IMR-90 (cell line): Measurements from ENCODE around the gene TOGARAM2. TPM values are rescaled to one million over a fixed set of nuclear protein-coding genes. Genes with fewer than 3 reads are reported as not detected.

Experiments
- ATAC-seq: fragments of 200-7000 bp; cut with Tn5 transposase; 2 replicates; pipeline ENCODE4 v1.9.1; 2020; ENCODE audit warnings: low read depth, mild to moderate bottlenecking, moderate library complexity
- BruUV-seq: library from RNA; stranded (reverse); fragments of 400-500 nt; replicated peaks from 2 replicates; lab custom pipeline; 2021; lab: Mats Ljungman, UMichigan
- CTCF ChIA-PET: fragments of 300-600 bp; formaldehyde crosslinking; extraction: SDS; loops from one replicate; lab custom pipeline; 2021; ENCODE audit warnings: antibody characterized with exemption; lab: Yijun Ruan, JAX
- POLR2A ChIA-PET: fragments of 300-600 bp; sonication (Branson Sonifier 250); formaldehyde crosslinking; loops from one replicate; lab custom pipeline; 2022; ENCODE audit warnings: antibody characterized with exemption; ENCODE audit not compliant: unreplicated experiment; lab: Charles Lee
- DNase-seq: peaks from one replicate; pipeline ENCODE4 v3.0.0; 2013
- H2AFZ ChIP-seq: replicated peaks from 2 replicates; pipeline ENCODE3; 2013; ENCODE audit warnings: low read length, mild to moderate bottlenecking; ENCODE audit not compliant: poor library complexity
- H2AK5ac ChIP-seq: 2 replicates; pipeline ENCODE4 v1.6.1; 2013; ENCODE audit warnings: low read depth, low read length, inconsistent platforms
- H2AK9ac ChIP-seq: replicated peaks from 2 replicates; pipeline ENCODE3; 2013; ENCODE audit warnings: mild to moderate bottlenecking, low read depth, low read length, moderate library complexity; ENCODE audit not compliant: poor library complexity
- H2BK120ac ChIP-seq: 2 replicates; pipeline ENCODE4 v1.6.1; 2013; ENCODE audit warnings: low read depth, low read length, inconsistent platforms
- H2BK15ac ChIP-seq: 3 replicates; pipeline ENCODE4 v1.6.1; 2013; ENCODE audit warnings: low read depth, low read length, inconsistent platforms
- H2BK20ac ChIP-seq: 2 replicates; pipeline ENCODE4 v1.6.1; 2013; ENCODE audit warnings: low read depth, mild to moderate bottlenecking, inconsistent platforms, low read length, moderate library complexity
- H2BK5ac ChIP-seq: 2 replicates; pipeline ENCODE4 v1.6.1; 2013; ENCODE audit warnings: mild to moderate bottlenecking, low read depth, low read length, inconsistent platforms; ENCODE audit not compliant: poor library complexity, severe bottlenecking
- H3K14ac ChIP-seq: replicated peaks from 2 replicates; pipeline ENCODE4 v1.6.1; 2013; ENCODE audit warnings: low read depth, low read length, inconsistent platforms
- H3K18ac ChIP-seq: 2 replicates; pipeline ENCODE4 v1.6.1; 2013; ENCODE audit warnings: low read depth, low read length, control low read depth
- H3K23ac ChIP-seq: 2 replicates; pipeline ENCODE4 v1.6.1; 2013; ENCODE audit warnings: low read depth, low read length, inconsistent platforms
- H3K27ac ChIP-seq: 2 replicates; pipeline ENCODE4 v1.5.1; 2013; ENCODE audit warnings: mild to moderate bottlenecking, control low read depth, low read length; ENCODE audit not compliant: insufficient read depth
- H3K27me3 ChIP-seq: 2 replicates; pipeline ENCODE4 v1.6.1; 2013; ENCODE audit warnings: low read length; ENCODE audit not compliant: control insufficient read depth, insufficient read depth
- H3K36me3 ChIP-seq: 2 replicates; pipeline ENCODE4 v1.6.1; 2013; ENCODE audit warnings: low read length, mixed read lengths; ENCODE audit not compliant: control insufficient read depth, insufficient read depth
- H3K4ac ChIP-seq: 2 replicates; pipeline ENCODE4 v1.6.1; 2013; ENCODE audit warnings: low read depth, low read length, inconsistent platforms
- H3K4me1 ChIP-seq: 2 replicates; pipeline ENCODE4 v1.6.1; 2013; ENCODE audit warnings: low read length, mixed read lengths; ENCODE audit not compliant: control insufficient read depth, insufficient read depth
- H3K4me2 ChIP-seq: 2 replicates; pipeline ENCODE4 v1.6.1; 2013; ENCODE audit warnings: low read depth, mild to moderate bottlenecking, control low read depth, low read length, moderate library complexity
- H3K4me3 ChIP-seq: 2 replicates; pipeline ENCODE4 v1.5.1; 2013; ENCODE audit warnings: low read depth, mild to moderate bottlenecking, control low read depth, low read length, moderate library complexity; ENCODE audit not compliant: insufficient read depth
- H3K56ac ChIP-seq: 2 replicates; pipeline ENCODE4 v1.6.1; 2013; ENCODE audit warnings: low read length, inconsistent platforms; ENCODE audit not compliant: insufficient read depth; ENCODE audit errors: extremely low read depth
- H3K79me1 ChIP-seq, 2 experiments: 2 replicates each; pipeline ENCODE4 v1.6.1; 2013; ENCODE audit warnings: low read length in 2 of 2, inconsistent platforms in 1 of 2, low read depth in 1 of 2
- H3K9ac ChIP-seq: 2 replicates; pipeline ENCODE4 v1.6.1; 2013; ENCODE audit warnings: low read depth, low read length, control low read depth
- H3K9me1 ChIP-seq: 2 replicates; pipeline ENCODE4 v1.6.1; 2013; ENCODE audit warnings: low read length, inconsistent platforms; ENCODE audit not compliant: insufficient read depth
- H3K9me3 ChIP-seq: 2 replicates; pipeline ENCODE4 v1.6.1; 2013; ENCODE audit warnings: low read length; ENCODE audit not compliant: control insufficient read depth, insufficient read depth
- H4K20me1 ChIP-seq: 2 replicates; pipeline ENCODE4 v1.6.1; 2013; ENCODE audit warnings: low read length, inconsistent platforms; ENCODE audit not compliant: insufficient read depth
- H4K5ac ChIP-seq: 2 replicates; pipeline ENCODE4 v1.6.1; 2013; ENCODE audit warnings: mild to moderate bottlenecking, low read depth, low read length, control low read depth
- H4K8ac ChIP-seq, 2 experiments: 2 replicates each; pipeline ENCODE4 v1.6.1; 2013; ENCODE audit warnings: low read depth in 2 of 2, low read length in 2 of 2, control low read depth in 1 of 2, inconsistent platforms in 1 of 2
- H4K91ac ChIP-seq: 2 replicates; pipeline ENCODE4 v1.6.1; 2013; ENCODE audit warnings: low read depth, low read length, inconsistent platforms; ENCODE audit not compliant: insufficient read depth
- CEBPB ChIP-seq: IDR thresholded peaks from 2 replicates; pipeline ENCODE4 v1.6.1; 2012; ENCODE audit warnings: low read depth, low read length, improper control_type of control experiment
- CHD1 ChIP-seq: IDR thresholded peaks from 2 replicates; pipeline ENCODE4 v1.6.1; 2012; ENCODE audit warnings: low read depth, low read length, improper control_type of control experiment
- MAFK ChIP-seq: IDR thresholded peaks from 2 replicates; pipeline ENCODE4 v1.6.1; 2012; ENCODE audit warnings: low read depth, low read length, improper control_type of control experiment
- POLR2A ChIP-seq: IDR thresholded peaks from 2 replicates; pipeline ENCODE4 v1.6.1; 2012; ENCODE audit warnings: mild to moderate bottlenecking, low read depth, low read length
- WGBS, 2 experiments: methylation state at CpG; one replicate each; pipeline versions ENCODE4 v1.1.5 to v1.1.7; 2013; ENCODE audit warnings: missing lambda C conversion rate in 2 of 2; ENCODE audit not compliant: insufficient read length in 1 of 2; ENCODE audit errors: extremely low coverage in 2 of 2; 5-methylcytosine and 5-hydroxymethylcytosine counted together
- dilution Hi-C: fragments of 300-500 bp; cut with HindIII; formaldehyde crosslinking; loops from one replicate; pipeline ENCODE4 v1.14.3; 2018; ENCODE audit warnings: low sequenced_read_pairs; ENCODE audit not compliant: unreplicated experiment
- in situ Hi-C: fragments of 300-500 bp; cut with MboI; formaldehyde crosslinking; loops from 3 replicates; pipeline ENCODE4 v1.14.3; 2019; ENCODE audit warnings: low sequenced_read_pairs, inconsistent platforms, mixed read lengths
- intact Hi-C: fragments of 100-400 bp; cut with micrococcal nuclease; formaldehyde crosslinking; loops from 2 replicates; pipeline ENCODE4 v1.10.0; 2022
- polyA plus RNA-seq, 3 experiments: library from polyadenylated mRNA; depleted of rRNA; stranded (reverse); fragments of >200 nt; gene quantifications; 2 replicates each; pipeline ENCODE4 v1.2.3, GENCODE V29; 2012; ENCODE audit warnings: low replicate concordance in 1 of 3
- total RNA-seq: library from RNA; depleted of rRNA; stranded (reverse); fragments of >200 nt; gene quantifications from 2 replicates; pipeline ENCODE4 v1.2.3, GENCODE V29; 2012

TOGARAM2 gene
- total and polyA plus RNA-seq, 2 of the 4 experiments (the other 2 are of a cell fraction): under 0.01 to 0.38 TPM

DNA sequence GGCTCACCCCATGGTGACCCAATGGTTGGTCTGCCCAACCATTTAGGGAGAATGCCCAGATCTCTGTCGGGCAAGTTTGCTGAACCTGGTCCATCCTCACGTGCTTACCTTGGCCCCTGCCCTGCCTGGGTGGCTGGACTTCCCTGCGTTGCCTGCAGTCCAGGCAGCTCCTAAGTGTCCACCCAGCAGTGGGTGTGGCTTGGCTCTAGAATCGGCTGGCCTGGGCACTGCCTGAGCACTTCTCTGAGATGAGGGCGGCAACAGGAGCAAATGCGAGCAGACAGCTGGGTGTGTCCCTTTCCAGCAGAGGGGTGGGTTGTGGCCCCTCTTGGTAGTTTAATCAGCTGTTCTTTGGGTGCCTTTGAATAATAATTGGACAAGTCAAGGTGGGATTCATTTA, 82.0 kb downstream of the TOGARAM2 start:
- Histone ChIP-seq H4K5ac (no peak overlapping the region), H2BK120ac (no peak overlapping the region), H2AK9ac (no peak overlapping the region), H3K27ac (no peak overlapping the region), H3K9me1 (no peaks in the 10 kb centered on the region), H3K18ac (no peak overlapping the region), H3K4me2 (no peak overlapping the region), H3K36me3 (no peaks in the 10 kb centered on the region), H3K14ac (no peak overlapping the region), H3K23ac (no peak overlapping the region), H3K27me3 (peaks cover 8% of the 10 kb centered on the region), H3K56ac (no peak overlapping the region), H2BK20ac (no peak overlapping the region), H3K4me1 (peaks cover 7% of the 10 kb centered on the region; the same call in 1 of the 2 replicates), H3K9me3 (no peaks in the 10 kb centered on the region), H2AK5ac (no peak overlapping the region), H3K79me1 (no peaks in the 10 kb centered on the region), H4K8ac (no peak overlapping the region), H2BK5ac (no peak overlapping the region), H3K4ac (no peak overlapping the region), H3K9ac (no peak overlapping the region), H2AFZ (no peak overlapping the region), H4K91ac (no peak overlapping the region), H4K20me1 (no peaks in the 10 kb centered on the region), H3K4me3 (no peak overlapping the region), H2BK15ac (no peak overlapping the region)
- no peak for DNase-seq
- TF ChIP-seq CHD1 (no peak), CEBPB (no peak), POLR2A (no peak), MAFK (no peak)
- dilution Hi-C loops (no loop called here), intact Hi-C loops (no loop called here), in situ Hi-C loops (no loop called here)
- WGBS, 2 experiments: 65% methylated on average over 2 of the region's 6 CpGs; no CpG with 5 or more reads in 1 of the 2 experiments
- ChIA-PET POLR2A (no interaction called here), CTCF (interaction anchor here (0.5 kb wide), 1 partner anchor 169 kb away, joined by 5 read pairs; the partner anchor contains the start of gene WDR43)
- BruUV-seq: no TSS peak
- ATAC-seq: no peak
